Activated T-cell treated with anti-CD3 and anti-CD28 coated beads for 48 hours (primary cell): ENCODE data around the gene CHCHD1.
"Not testable (repeated sequence)": the region's sequence is repeated elsewhere in the genome, so short reads cannot be mapped to it uniquely, and the experiment has no call there.

Source experiments
- DNase-seq: peaks from one replicate; pipeline ENCODE4 v3.0.0-alpha.2; 2020; ENCODE audit warnings: low read depth

Gene CHCHD1

DNA sequence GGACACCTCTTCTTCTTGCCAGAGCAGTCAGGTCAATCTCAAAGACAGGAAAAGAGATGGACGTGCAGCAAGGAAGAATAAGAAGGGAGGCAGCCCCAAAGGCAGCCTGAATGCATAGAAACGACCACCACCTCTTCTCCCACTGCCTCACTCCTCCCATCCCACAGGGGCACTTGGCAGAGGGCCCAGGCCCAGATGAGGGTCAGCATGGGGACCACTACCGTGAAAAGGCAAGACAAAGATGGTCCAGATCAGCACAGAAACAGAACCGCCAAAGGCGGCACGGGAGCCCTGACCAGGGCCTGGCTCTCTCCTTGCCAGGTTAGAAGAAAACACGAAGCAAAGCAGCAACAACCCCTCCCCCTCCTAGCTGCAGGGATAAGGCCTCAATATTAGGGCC lies 31.5 kb downstream of the CHCHD1 start:
- DNase-seq = no peak

DNA sequence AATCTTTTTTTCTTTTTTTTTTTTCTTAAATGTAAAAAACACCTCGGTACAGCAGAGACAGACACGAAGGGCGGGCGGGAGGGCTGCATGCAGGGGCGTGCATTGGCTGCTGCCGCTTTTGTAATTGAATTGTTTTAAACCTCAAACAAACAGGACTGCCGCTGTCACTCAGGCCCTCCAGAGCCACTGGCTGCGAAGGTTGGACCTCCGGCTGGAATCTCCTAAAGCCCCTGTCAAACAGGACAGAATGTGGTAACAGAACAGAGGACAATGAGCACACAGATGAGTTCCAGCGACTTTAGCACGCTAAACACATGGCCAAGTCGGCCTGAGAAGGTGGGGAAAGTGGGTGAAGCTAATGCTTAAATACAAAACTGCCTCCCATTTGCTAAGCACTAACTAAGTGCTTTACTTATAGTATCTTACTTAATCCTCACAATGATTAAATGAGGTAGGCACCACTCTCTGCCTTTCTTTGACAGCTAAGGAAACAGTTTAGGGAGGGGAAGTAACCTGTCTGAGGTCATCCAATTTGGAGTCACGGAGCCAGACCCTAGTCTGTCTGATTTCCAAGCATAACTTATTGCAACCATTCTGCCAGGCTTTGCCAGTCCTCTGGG lies 32.5 kb downstream of the CHCHD1 start:
- DNase-seq = no peak

DNA sequence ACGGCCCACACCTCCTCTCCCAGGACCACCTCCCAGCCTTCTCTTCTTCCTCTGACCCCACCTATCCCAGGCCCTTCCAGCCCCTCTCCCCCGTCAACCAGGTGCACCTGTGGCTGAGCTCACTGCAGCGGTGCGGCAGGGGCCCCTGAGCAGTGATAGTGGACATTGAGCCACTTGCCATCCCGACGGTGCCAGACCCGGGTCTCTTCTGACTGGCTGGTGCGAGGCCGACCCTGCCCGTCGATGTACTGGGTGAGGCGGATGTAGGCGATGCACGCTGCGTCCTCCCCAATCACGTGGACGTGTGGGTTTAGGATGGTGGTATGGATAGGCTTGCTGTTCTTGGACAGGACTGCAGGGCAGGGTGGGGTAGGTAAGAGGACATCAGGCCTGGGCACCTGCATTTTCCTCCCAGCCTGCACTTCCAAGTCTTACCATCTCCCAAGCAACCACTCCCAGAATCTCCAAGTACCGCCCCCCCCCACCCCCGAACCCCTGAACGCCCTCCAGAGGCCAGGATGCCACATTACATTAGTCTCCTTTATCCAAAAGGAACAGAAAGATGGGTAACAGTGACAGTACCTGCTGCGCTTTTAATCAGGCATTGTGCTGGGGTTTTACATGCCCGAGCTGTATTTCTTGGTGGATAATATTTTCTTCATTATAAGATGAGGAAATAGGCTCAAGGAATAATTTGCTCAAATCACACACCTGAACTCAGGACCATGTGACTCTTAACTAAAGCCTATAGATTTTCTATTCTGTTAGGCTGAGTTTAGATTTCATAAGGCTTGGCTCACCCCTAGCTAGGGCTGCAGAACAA lies 33.3 kb downstream of the CHCHD1 start:
- no peak for DNase-seq

DNA sequence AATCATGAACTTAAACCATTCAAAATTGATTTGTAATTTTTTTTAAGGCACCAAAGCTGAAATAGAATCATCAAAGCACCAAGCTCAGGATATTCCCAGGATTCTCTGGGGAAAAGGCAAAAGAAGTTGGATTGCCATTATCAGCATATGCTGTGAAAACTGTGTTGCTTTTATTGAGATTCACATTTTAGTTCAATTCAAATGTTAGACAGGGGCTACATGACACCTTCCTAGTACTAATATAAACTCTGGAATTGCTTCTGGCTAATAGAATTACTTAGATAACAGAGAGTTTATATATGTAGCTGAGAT lies 33.8 kb downstream of the CHCHD1 start:
- DNase-seq = no peak

DNA sequence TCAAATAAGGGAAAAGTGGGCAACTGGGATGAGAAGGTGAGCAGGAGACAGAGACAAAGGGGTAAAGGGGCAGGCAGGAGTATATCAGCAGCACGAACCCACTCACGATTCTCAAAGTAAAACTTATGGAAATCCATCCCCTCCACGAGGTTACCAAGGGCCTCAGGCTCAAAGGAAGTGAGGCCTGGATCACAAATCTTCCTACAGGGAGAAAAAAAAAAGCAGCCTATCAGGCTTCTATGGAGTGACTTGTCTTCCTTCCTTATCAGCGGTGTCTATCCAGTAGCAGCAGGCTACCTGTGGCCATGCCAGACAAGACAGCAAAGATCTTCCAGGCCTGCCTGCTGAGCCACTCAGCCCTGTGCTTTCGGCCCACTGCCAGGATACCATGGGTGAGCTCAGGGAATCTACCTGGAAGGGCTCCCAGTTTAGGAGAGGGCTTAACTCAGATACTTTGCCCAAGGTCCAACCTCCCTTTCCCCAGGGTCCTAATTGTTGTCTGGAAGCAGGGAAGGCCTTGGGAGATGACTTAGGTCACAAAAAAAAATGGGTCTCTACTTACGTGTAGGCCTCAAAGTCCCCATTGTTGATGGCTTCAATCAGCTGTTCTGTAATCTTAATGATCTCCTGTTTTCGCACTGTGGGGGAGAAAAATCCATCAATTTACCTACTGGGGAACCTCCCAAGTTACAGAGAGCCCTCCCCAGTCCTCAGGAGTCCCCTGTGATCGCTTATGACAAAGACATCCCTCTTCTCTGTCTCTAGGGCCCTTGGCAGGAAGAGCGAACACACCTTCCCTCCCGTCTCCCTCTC lies 35.3 kb downstream of the CHCHD1 start:
- DNase-seq = no peak

DNA sequence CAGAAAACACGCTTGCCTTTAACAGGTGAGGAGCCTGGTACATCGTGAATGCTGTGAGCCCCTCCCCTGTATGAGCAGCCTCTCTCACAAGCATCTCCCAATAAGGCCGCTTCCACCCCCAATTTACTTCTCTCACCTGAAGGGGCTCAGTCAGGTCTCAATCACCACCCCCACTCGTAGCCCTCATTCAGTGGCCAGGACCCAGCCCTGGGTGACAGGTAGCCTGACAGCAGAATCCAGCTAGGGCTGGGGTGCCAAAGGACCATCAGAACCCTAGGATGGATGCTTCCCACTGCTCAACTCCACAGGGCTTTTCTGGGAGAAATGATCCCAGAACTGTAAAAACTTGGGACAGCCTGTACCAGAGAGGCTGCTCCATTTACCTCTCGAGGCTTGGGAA lies 36.0 kb downstream of the CHCHD1 start:
- no peak for DNase-seq

DNA sequence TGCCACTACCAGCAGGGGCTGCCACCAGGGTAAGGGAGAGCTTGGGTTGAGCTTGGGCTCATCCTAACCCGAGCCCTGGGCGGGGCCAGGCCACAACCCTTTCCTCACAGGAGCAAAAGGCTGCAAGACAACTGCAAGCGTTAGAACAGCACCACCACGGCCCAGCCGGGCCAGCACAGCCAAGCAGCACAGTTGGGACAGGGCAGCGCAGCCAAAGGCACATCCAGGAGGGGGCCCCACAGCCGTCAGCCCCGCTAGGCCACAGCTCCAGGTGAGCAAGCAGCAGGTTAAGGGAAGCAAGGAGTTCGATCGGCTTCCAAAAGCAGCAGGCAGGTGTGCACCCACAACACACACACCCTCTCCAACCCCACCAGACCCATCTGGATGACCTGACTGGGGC lies 36.6 kb downstream of the CHCHD1 start:
- DNase-seq = no peak

DNA sequence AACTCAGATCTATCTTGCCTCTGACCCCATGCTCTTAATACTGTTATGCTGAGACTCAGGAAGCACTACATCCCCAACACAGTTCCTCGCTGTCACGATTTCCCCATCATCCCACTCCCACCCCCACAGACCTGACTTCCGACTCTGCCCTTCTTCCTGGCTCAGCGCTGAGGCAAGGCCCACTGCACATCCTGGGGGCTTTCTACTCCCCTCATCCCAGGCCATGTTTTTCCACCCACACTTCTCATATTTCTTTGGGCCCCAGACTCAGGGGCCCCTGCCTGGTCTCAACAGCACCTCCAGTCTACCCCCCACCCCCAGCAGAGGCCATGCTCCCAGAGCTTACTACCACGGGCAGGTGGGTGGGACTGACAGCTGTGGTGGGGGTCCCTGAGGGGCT lies 37.2 kb downstream of the CHCHD1 start:
- no peak for DNase-seq

DNA sequence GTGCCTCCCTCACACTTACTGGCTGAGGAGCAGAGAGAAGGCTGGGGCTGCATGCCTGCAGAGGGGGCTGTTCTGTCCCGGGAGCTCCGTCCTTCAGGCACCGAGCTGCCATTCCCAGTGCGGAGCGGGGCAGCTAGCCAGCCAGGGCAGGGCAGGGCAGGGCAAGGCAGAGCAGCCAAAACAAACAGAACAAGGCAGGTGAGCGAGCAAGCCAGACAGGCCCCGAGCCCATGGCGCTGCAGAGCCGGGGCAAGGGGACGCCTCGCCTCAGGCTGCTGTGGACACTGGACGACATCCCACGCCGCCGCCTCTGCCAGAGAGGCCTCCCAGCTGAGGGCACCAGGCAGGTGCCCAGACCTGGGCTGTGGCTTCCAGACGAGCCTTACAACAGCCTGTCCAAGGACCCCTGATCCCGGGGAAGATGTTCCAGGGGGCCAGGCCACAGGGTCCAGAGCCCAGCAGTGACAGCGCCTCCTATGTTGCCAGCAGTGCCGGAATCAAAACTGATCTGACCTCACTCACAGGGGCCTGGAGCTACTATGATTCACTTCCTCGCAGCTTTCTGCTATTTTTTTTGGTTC lies 37.8 kb downstream of the CHCHD1 start:
- DNase-seq = no peak

DNA sequence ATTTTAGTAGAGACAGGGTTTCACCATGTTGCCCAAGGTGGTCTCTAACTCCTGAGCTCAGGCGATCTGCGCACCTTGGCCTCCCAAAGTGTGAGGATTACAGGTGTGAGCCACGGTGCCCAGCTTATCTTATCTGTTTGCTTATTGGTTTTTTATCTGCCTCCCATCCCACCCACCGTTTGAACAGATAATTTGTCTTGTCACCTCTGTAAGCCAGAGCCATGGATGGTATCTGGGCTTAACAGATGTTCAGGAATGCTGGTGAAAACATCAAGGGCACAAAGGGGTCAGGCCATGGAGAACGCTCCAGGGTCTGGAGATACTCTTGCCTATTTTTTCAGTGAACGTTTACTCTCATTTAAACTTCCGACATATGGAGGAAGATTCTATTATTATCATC lies 41.5 kb downstream of the CHCHD1 start:
- DNase-seq = no peak

DNA sequence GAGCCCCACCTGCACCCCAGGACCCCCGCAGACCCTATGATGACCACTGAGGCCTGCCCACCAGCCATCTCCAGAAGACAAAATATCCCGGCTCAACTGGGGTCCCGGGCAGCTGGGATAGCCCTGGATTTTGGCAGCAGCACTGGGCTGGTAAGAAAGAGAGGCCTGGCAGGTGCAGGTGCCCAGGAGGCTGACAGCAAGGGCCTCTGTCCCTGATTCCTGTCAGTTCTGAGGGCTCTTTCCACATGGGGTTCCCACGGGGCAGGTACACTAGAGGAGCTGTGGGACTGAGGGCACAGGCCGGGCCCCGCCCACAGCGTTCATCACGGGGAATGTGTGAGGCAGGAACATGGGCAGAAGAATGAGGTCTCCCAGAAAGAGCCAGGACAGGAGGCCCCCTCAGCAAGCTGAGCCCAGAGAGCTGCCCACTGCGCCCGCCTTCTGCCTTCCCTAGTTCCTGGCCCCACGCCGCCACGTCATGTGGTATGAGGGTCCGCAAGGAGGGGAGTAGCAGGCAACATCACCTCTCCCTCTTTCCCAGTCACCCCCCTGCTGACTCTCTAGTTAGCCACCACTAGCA lies 42.4 kb downstream of the CHCHD1 start:
- no peak for DNase-seq

DNA sequence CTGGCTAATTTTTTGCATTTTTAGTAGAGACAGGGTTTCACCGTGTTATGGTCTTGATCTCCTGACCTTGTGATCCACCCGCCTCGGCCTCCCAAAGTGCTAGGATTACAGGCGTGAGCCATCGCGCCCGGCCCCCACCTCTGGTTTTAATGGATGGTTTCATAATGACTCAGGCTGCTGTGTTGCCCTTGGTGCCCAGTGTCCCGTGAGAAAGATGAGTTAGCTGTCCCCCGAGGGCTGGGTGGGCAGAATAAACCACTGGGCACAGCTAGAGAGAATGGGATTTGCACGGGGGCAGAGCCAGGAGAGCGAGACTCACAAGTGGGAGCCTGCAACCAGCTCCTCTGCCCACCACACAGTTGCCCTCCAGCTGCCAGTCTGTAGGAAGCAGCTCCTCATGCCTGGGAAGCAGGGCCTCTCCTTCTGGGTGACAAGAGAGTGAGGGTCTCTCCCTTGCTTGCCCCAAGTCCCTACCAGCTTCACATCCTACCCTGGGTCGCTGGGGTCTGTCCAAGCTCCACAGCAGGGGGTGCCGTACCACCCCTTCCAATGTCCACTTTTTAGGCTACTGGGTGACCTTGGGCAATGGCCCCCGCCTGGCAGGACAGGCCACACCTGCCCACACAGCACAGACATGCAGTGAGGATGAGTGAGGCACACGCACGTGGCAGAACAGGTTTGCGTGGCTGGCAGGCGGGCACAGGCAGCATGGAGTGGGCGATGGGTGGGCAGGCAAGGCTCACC lies 45.7 kb downstream of the CHCHD1 start:
- DNase-seq = no peak

DNA sequence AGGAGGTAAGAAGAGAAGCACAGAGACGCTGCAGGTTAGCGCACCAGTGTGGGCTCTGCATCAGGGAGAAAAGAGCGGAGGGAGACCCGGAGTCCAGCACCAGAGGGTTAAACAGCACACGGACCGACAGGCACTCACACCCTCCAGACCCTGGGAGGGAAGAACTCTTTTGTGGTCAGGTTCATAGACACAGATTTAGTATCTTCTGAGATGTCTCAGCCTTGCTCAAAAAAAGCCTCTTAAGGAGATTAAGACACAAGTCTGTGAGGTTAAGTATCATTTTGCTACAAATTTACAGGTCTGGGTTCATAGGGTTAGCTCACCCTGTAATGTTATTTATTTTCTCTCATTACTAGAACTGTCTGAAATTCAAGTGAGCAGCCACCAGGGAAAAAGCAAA lies 46.3 kb downstream of the CHCHD1 start:
- DNase-seq = no peak

DNA sequence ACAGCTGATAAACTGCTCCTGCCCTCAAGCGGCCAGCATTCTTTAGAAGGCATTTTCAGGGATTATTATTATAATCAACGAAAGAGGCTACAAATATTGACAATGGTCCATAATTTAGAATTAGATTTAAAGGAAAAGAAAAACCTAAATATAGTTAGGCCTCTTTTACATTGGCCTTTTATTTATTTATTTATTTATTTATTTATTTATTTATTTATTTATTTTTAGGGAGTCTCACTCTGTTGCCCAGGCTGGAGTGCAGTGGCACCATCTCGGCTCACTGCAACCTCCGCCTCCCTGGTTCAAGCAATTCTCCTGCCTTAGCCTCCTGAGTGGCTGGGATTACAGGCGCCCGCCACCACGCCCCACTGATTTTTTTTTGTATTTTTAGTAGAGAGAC lies 47.2 kb downstream of the CHCHD1 start:
- not testable (repeated sequence) for DNase-seq
